C4-2B (cell line): ENCODE data around the gene NPIPB13.
"Not testable (repeated sequence)": the region's sequence is repeated elsewhere in the genome, so short reads cannot be mapped to it uniquely, and the experiment has no call there.

Experiments
- ZFX ChIP-seq: fragments of 450-650 bp; IDR thresholded peaks from 2 replicates; pipeline ENCODE4 v1.6.1; 2017
- TF ChIP-seq, protein P1 (sequence below): fragments of 450-650 bp; conservative IDR thresholded peaks from 2 replicates; pipeline ENCODE4 v1.5.1; 2017; ENCODE audit warnings: mild to moderate bottlenecking

- TF ChIP-seq, protein P1, sequence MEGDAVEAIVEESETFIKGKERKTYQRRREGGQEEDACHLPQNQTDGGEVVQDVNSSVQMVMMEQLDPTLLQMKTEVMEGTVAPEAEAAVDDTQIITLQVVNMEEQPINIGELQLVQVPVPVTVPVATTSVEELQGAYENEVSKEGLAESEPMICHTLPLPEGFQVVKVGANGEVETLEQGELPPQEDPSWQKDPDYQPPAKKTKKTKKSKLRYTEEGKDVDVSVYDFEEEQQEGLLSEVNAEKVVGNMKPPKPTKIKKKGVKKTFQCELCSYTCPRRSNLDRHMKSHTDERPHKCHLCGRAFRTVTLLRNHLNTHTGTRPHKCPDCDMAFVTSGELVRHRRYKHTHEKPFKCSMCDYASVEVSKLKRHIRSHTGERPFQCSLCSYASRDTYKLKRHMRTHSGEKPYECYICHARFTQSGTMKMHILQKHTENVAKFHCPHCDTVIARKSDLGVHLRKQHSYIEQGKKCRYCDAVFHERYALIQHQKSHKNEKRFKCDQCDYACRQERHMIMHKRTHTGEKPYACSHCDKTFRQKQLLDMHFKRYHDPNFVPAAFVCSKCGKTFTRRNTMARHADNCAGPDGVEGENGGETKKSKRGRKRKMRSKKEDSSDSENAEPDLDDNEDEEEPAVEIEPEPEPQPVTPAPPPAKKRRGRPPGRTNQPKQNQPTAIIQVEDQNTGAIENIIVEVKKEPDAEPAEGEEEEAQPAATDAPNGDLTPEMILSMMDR = not testable (repeated sequence)
- TF ChIP-seq ZFX = not testable (repeated sequence)
Observed at GRCh38 chr16:30206252-30206651, 42.0 kb downstream of the NPIPB13 start.
